ENCODE data around the gene LMNTD2. TPM values are rescaled to one million over a fixed set of nuclear protein-coding genes. Genes with fewer than 3 reads are reported as not detected.
A peak's percentile ranks its signal among the peaks of the same experiment; 100 is the strongest.

Gene LMNTD2
- total and polyA plus RNA-seq, 2 of the 13 experiments (the other 11 are each of a cell fraction or from before 2014, with no cell fraction given): 1.1 to 3.1 TPM

- TF ChIP-seq THAP9 (CRISPR knock-in tag; IDR thresholded peaks at IDR 0.05; ENCODE audit: borderline replicate concordance) (peak; percentile 68; the same call in 1 of the 2 replicates), ZFP62 (CRISPR knock-in tag; IDR thresholded peaks at IDR 0.05) (no peak), ZNF577 (CRISPR knock-in tag; IDR thresholded peaks at IDR 0.05; ENCODE audit: borderline replicate concordance, low read depth) (no peak), POGK (CRISPR knock-in tag; conservative IDR thresholded peaks at IDR 0.05) (peak; percentile 81), ZNF740 (CRISPR knock-in tag; IDR thresholded peaks at IDR 0.05) (0 out of 2 replicates have a peak, but pooled peaks have one; percentile 40), ZC3H4 (CRISPR knock-in tag; IDR thresholded peaks at IDR 0.05; ENCODE audit: borderline replicate concordance) (no peak; the same call in 1 of the 2 replicates), ZNF652 (CRISPR knock-in tag; IDR thresholded peaks at IDR 0.05; ENCODE audit: borderline replicate concordance, low read depth) (no peak), THAP11 (CRISPR knock-in tag; IDR thresholded peaks at IDR 0.05) (peak; percentile 91), ZNF672 (CRISPR knock-in tag; IDR thresholded peaks at IDR 0.05) (no peak), NR0B2 (CRISPR knock-in tag; IDR thresholded peaks at IDR 0.05) (no peak; the same call in 1 of the 2 replicates), ZBTB4 (CRISPR knock-in tag; IDR thresholded peaks at IDR 0.05; ENCODE audit: borderline replicate concordance) (peak; percentile 64; the same call in 1 of the 2 replicates), ZNF644 (CRISPR knock-in tag; IDR thresholded peaks at IDR 0.05; ENCODE audit: low read depth) (no peak), TEAD2 (CRISPR knock-in tag; IDR thresholded peaks at IDR 0.05) (no peak), ZNF616 (CRISPR knock-in tag; IDR thresholded peaks at IDR 0.05; ENCODE audit: low read depth) (no peak; the same call in 1 of the 2 replicates), SAFB2 (CRISPR knock-in tag; IDR thresholded peaks at IDR 0.05; ENCODE audit: borderline replicate concordance, low read depth) (no peak; the same call in 1 of the 2 replicates), HOXA7 (CRISPR knock-in tag; IDR thresholded peaks at IDR 0.05) (no peak)
Measured at GRCh38 chr11:506238-506994, 54.1 kb downstream of the LMNTD2 start (continued).

Data from HepG2 (cell line).